Liver (tissue), 9 donors: ENCODE results near the gene TMEM115. TPM values are rescaled to one million over a fixed set of nuclear protein-coding genes. Genes with fewer than 3 reads are reported as not detected.

Source experiments
- DNase-seq: peaks from one replicate; pipeline ENCODE4 v3.0.0-alpha.2; 2017; ENCODE audit warnings: low spot score
- H3K27ac ChIP-seq, 2 donors: one replicate each; pipeline ENCODE4 v1.7.0; 2013; ENCODE audit warnings: inconsistent platforms in 2 of 2, low read length in 2 of 2, control low read depth in 1 of 2, low read depth in 1 of 2, mild to moderate bottlenecking in 1 of 2
- H3K27me3 ChIP-seq, 4 donors: one replicate each; pipeline versions ENCODE4 v1.6.1 to v1.7.0; 2013; ENCODE audit warnings: low read length in 3 of 4, inconsistent platforms in 1 of 4, mild to moderate bottlenecking in 1 of 4, moderate library complexity in 1 of 4; ENCODE audit not compliant: control insufficient read depth in 4 of 4, insufficient read depth in 4 of 4
- H3K36me3 ChIP-seq, 4 donors: one replicate each; pipeline versions ENCODE4 v1.6.1 to v1.7.0; 2013; ENCODE audit warnings: low read length in 3 of 4, mild to moderate bottlenecking in 3 of 4, low read depth in 1 of 4, moderate library complexity in 1 of 4; ENCODE audit not compliant: control insufficient read depth in 4 of 4, insufficient read depth in 3 of 4
- H3K4me1 ChIP-seq, 4 donors: one replicate each; pipeline versions ENCODE4 v1.6.1 to v1.7.0; 2013; ENCODE audit warnings: low read length in 3 of 4, mild to moderate bottlenecking in 3 of 4, moderate library complexity in 1 of 4; ENCODE audit not compliant: control insufficient read depth in 4 of 4, insufficient read depth in 4 of 4
- H3K4me3 ChIP-seq, 3 donors: one replicate each; pipeline versions ENCODE4 v1.6.1 to v1.7.0; 2013; ENCODE audit warnings: low read length in 3 of 3, control low read depth in 1 of 3, low read depth in 1 of 3, mild to moderate bottlenecking in 1 of 3
- H3K9ac ChIP-seq, 2 donors: one replicate each; pipeline ENCODE4 v1.7.0; 2013; ENCODE audit warnings: low read length in 2 of 2, mild to moderate bottlenecking in 2 of 2, moderate library complexity in 2 of 2, control low read depth in 1 of 2, low read depth in 1 of 2
- H3K9me3 ChIP-seq, 4 donors: one replicate each; pipeline versions ENCODE4 v1.6.1 to v1.7.0; 2013; ENCODE audit warnings: low read length in 3 of 4; ENCODE audit not compliant: control insufficient read depth in 4 of 4
- ATF3 ChIP-seq: IDR thresholded peaks from 2 replicates; pipeline ENCODE4 v1.6.1; 2016; ENCODE audit warnings: antibody characterized with exemption
- EGR1 ChIP-seq, 2 donors: IDR thresholded peaks; 2 replicates each; pipeline ENCODE4 v1.6.1; 2016 to 2018; ENCODE audit warnings: antibody characterized with exemption in 2 of 2, low read depth in 2 of 2
- FOXA1 ChIP-seq: IDR thresholded peaks from 2 replicates; pipeline ENCODE4 v1.6.1; 2016; ENCODE audit warnings: antibody characterized with exemption
- FOXA2 ChIP-seq: IDR thresholded peaks from 2 replicates; pipeline ENCODE4 v1.6.1; 2016; ENCODE audit warnings: antibody characterized with exemption
- GABPA ChIP-seq, 2 donors: IDR thresholded peaks in 1 of 2; conservative IDR thresholded peaks in 1 of 2; 2 replicates each; pipeline ENCODE4 v1.6.1; 2016; ENCODE audit warnings: antibody characterized with exemption in 2 of 2, mild to moderate bottlenecking in 1 of 2, moderate library complexity in 1 of 2
- HNF4A ChIP-seq, 2 donors: conservative IDR thresholded peaks; 2 replicates each; pipeline ENCODE4 v1.6.1; 2016; ENCODE audit warnings: antibody characterized with exemption in 2 of 2, mild to moderate bottlenecking in 2 of 2
- HNF4G ChIP-seq: IDR thresholded peaks from 2 replicates; pipeline ENCODE4 v1.6.1; 2016; ENCODE audit warnings: antibody characterized with exemption
- JUND ChIP-seq, 2 donors: IDR thresholded peaks; 2 replicates each; pipeline ENCODE4 v1.6.1; 2016; ENCODE audit warnings: antibody characterized with exemption in 2 of 2
- NR2F2 ChIP-seq: IDR thresholded peaks from 2 replicates; pipeline ENCODE4 v1.6.1; 2016; ENCODE audit warnings: antibody characterized with exemption
- RXRA ChIP-seq, 2 donors: IDR thresholded peaks; 2 replicates each; pipeline ENCODE4 v1.6.1; 2017 to 2018; ENCODE audit warnings: antibody characterized with exemption in 2 of 2, mild to moderate bottlenecking in 1 of 2
- SP1 ChIP-seq: IDR thresholded peaks from 2 replicates; pipeline ENCODE4 v1.6.1; 2018; ENCODE audit warnings: antibody characterized with exemption, mild to moderate bottlenecking
- TAF1 ChIP-seq: conservative IDR thresholded peaks from 2 replicates; pipeline ENCODE4 v1.6.1; 2016; ENCODE audit warnings: antibody characterized with exemption, mild to moderate bottlenecking
- WGBS: extraction: QIAGEN DNeasy Blood & Tissue Kit; methylation state at CpG from one replicate; pipeline ENCODE4 v1.1.7; 2013; 5-methylcytosine and 5-hydroxymethylcytosine counted together
- polyA plus RNA-seq, 2 donors: library from polyadenylated mRNA; stranded (reverse) in 1 of 2; unstranded in 1 of 2; fragments of 200-250 nt in 1 of 2; fragments of >200 nt in 1 of 2; fragmentation: Nextera tagmentation in 1 of 2; extraction: Ambion mirVana in 1 of 2; gene quantifications; one replicate each; pipeline versions ENCODE4 v1.2.1 to v1.2.3, GENCODE V29; 2013 to 2015
- total RNA-seq, 2 donors: library from RNA; depleted of rRNA; stranded (reverse); fragments of >200 nt; gene quantifications; one replicate each; pipeline ENCODE4 v1.2.3, GENCODE V29; 2014
- TF ChIP-seq, protein P1 (sequence below): IDR thresholded peaks from 2 replicates; pipeline ENCODE4 v1.6.1; 2016; ENCODE audit warnings: antibody characterized with exemption
- TF ChIP-seq, protein P2 (sequence below): IDR thresholded peaks from 2 replicates; pipeline ENCODE4 v1.6.1; 2016; ENCODE audit warnings: antibody characterized with exemption
- TF ChIP-seq, protein P3 (sequence below): fragments of 150-350 bp; IDR thresholded peaks from 2 replicates; pipeline ENCODE4 v1.5.1; 2017; ENCODE audit warnings: improper control_type of control experiment, low read depth, low read length; ENCODE audit not compliant: missing input control
- TF ChIP-seq, protein P4 (sequence below): IDR thresholded peaks from 2 replicates; pipeline ENCODE4 v1.6.1; 2016; ENCODE audit warnings: antibody characterized with exemption, mild to moderate bottlenecking
- donor health status: healthy.
- donor health status: healthy.
- donor health status: healthy.
- donor health status: healthy.
- donor health status: healthy.

TMEM115 gene
- total and polyA plus RNA-seq, 4 donors: 18.6 to 23.0 (median 19.8) TPM

GRCh38 chr3:50352781-50353180, 6.5 kb downstream of the TMEM115 start:
- H3K9ac ChIP-seq: no peak overlapping the region
- WGBS: 17% methylated on average over 2 of the region's 2 CpGs
- H3K27ac ChIP-seq: peak overlapping the region in 1 of 2 donors; percentile 19
- no peaks in the 10 kb centered on the region for H3K27me3 ChIP-seq
- no peak for DNase-seq
- peaks cover 18 to 79% (median 59%) of the 10 kb centered on the region in 4 donors for H3K4me1 ChIP-seq
- TF ChIP-seq, protein P1, sequence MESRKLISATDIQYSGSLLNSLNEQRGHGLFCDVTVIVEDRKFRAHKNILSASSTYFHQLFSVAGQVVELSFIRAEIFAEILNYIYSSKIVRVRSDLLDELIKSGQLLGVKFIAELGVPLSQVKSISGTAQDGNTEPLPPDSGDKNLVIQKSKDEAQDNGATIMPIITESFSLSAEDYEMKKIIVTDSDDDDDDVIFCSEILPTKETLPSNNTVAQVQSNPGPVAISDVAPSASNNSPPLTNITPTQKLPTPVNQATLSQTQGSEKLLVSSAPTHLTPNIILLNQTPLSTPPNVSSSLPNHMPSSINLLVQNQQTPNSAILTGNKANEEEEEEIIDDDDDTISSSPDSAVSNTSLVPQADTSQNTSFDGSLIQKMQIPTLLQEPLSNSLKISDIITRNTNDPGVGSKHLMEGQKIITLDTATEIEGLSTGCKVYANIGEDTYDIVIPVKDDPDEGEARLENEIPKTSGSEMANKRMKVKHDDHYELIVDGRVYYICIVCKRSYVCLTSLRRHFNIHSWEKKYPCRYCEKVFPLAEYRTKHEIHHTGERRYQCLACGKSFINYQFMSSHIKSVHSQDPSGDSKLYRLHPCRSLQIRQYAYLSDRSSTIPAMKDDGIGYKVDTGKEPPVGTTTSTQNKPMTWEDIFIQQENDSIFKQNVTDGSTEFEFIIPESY: no peak
- TF ChIP-seq HNF4A (conservative IDR thresholded peaks at IDR 0.05) (no peak), GABPA (IDR thresholded peaks at IDR 0.05 in 1 of 2, conservative IDR thresholded peaks at IDR 0.05 in 1 of 2) (no peak), FOXA1 (no peak), JUND (IDR thresholded peaks at IDR 0.05) (no peak), SP1 (no peak), RXRA (IDR thresholded peaks at IDR 0.05) (no peak), NR2F2 (no peak), EGR1 (IDR thresholded peaks at IDR 0.05; ENCODE audit: low read depth in 2 of 2) (no peak), ATF3 (no peak), TAF1 (no peak), FOXA2 (no peak), HNF4G (no peak)
- TF ChIP-seq, protein P2, sequence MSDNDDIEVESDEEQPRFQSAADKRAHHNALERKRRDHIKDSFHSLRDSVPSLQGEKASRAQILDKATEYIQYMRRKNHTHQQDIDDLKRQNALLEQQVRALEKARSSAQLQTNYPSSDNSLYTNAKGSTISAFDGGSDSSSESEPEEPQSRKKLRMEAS: no peak
- TF ChIP-seq, protein P3, sequence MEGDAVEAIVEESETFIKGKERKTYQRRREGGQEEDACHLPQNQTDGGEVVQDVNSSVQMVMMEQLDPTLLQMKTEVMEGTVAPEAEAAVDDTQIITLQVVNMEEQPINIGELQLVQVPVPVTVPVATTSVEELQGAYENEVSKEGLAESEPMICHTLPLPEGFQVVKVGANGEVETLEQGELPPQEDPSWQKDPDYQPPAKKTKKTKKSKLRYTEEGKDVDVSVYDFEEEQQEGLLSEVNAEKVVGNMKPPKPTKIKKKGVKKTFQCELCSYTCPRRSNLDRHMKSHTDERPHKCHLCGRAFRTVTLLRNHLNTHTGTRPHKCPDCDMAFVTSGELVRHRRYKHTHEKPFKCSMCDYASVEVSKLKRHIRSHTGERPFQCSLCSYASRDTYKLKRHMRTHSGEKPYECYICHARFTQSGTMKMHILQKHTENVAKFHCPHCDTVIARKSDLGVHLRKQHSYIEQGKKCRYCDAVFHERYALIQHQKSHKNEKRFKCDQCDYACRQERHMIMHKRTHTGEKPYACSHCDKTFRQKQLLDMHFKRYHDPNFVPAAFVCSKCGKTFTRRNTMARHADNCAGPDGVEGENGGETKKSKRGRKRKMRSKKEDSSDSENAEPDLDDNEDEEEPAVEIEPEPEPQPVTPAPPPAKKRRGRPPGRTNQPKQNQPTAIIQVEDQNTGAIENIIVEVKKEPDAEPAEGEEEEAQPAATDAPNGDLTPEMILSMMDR: no peak
- TF ChIP-seq, protein P4, sequence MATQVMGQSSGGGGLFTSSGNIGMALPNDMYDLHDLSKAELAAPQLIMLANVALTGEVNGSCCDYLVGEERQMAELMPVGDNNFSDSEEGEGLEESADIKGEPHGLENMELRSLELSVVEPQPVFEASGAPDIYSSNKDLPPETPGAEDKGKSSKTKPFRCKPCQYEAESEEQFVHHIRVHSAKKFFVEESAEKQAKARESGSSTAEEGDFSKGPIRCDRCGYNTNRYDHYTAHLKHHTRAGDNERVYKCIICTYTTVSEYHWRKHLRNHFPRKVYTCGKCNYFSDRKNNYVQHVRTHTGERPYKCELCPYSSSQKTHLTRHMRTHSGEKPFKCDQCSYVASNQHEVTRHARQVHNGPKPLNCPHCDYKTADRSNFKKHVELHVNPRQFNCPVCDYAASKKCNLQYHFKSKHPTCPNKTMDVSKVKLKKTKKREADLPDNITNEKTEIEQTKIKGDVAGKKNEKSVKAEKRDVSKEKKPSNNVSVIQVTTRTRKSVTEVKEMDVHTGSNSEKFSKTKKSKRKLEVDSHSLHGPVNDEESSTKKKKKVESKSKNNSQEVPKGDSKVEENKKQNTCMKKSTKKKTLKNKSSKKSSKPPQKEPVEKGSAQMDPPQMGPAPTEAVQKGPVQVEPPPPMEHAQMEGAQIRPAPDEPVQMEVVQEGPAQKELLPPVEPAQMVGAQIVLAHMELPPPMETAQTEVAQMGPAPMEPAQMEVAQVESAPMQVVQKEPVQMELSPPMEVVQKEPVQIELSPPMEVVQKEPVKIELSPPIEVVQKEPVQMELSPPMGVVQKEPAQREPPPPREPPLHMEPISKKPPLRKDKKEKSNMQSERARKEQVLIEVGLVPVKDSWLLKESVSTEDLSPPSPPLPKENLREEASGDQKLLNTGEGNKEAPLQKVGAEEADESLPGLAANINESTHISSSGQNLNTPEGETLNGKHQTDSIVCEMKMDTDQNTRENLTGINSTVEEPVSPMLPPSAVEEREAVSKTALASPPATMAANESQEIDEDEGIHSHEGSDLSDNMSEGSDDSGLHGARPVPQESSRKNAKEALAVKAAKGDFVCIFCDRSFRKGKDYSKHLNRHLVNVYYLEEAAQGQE: no peak
- peaks cover 11 to 31% (median 15%) of the 10 kb centered on the region in 4 donors for H3K36me3 ChIP-seq
- H3K4me3 ChIP-seq: no peak overlapping the region
- H3K9me3 ChIP-seq: no peaks in the 10 kb centered on the region

DNA sequence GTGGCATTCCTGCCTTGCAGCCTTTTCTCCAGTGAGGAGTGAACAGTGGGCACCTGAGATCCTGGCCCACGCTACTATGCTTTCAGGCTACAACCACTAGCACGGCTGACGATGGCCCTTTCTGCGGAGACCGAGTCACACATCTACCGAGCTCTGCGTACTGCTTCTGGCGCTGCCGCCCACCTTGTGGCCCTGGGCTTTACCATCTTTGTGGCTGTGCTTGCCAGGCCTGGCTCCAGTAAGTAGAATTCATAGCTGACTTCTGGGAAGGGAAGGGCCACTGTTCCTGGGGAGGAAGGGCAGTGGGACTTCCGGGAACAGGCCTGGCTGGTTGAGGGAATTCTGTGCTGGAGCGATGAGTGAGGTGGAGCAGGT, 8.0 kb downstream of the TMEM115 start:
- TF ChIP-seq ATF3: no peak
- peak overlapping the region; percentile 67 to 90 (median 79) for H3K4me3 ChIP-seq
- H3K36me3 ChIP-seq: peaks cover 11 to 31% (median 15%) of the 10 kb centered on the region in 4 donors
- peak overlapping the region; percentile 97 to 98 for H3K27ac ChIP-seq
- peaks cover 16 to 69% (median 49%) of the 10 kb centered on the region in 4 donors for H3K4me1 ChIP-seq
- WGBS: 47% methylated on average over 11 of the region's 11 CpGs
- no peaks in the 10 kb centered on the region for H3K27me3 ChIP-seq
- no peak for DNase-seq
- H3K9me3 ChIP-seq: no peaks in the 10 kb centered on the region
- H3K9ac ChIP-seq: peak overlapping the region in 1 of 2 donors; percentile 34
